ENCODE data around the gene BCR. TPM values are rescaled to one million over a fixed set of nuclear protein-coding genes. Genes with fewer than 3 reads are reported as not detected.
A peak's percentile ranks its signal among the peaks of the same experiment; 100 is the strongest.
"Not testable (repeated sequence)": the region's sequence is repeated elsewhere in the genome, so short reads cannot be mapped to it uniquely, and the experiment has no call there.

BCR gene
- total RNA-seq, 4 donors from 2014 or later = 36.9 to 514 (median 91.0) TPM

- Histone ChIP-seq H3K36me3 (no peaks in the 10 kb centered on the region), H3K9me3 (no peaks in the 10 kb centered on the region), H3K4me1 (no peaks in the 10 kb centered on the region), H3K27ac (no peak overlapping the region), H3K4me3 (no peak overlapping the region), H3K27me3 (no peaks in the 10 kb centered on the region)
- 61 to 75% methylated on average over 5 to 6 of the region's 6 CpGs for WGBS, 2 donors (ENCODE audit: low coverage in 1 of 2)
- intact Hi-C loops (cut with DNase I; ENCODE audit: low total_unique reads) (no loop called here), in situ Hi-C loops (cut with MboI; ENCODE audit: low pct_ligation_motif_present in 1 of 4, low pct_unique_long_range_greater_than_20kb in 1 of 4, low sequenced_read_pairs in 3 of 4) (loop anchor here in 1 of 4 donors (25.0 kb wide), 1 partner anchor 1337 kb away; no protein-coding TSS in a partner anchor)
- TF ChIP-seq POLR2A (IDR thresholded peaks at IDR 0.05) (no peak), POLR2AphosphoS5 (IDR thresholded peaks at IDR 0.05) (no peak), CTCF (IDR thresholded peaks at IDR 0.05) (no peak), EP300 (IDR thresholded peaks at IDR 0.05; ENCODE audit: low read depth) (no peak)
- DNase-seq = no peak
These were observed 144.9 kb downstream of the BCR start for GRCh38 chr22:23325183-23325582.

- intact Hi-C loops (cut with DNase I; ENCODE audit: low total_unique reads) = not testable (repeated sequence)
- in situ Hi-C loops (cut with MboI; ENCODE audit: low pct_ligation_motif_present in 1 of 4, low pct_unique_long_range_greater_than_20kb in 1 of 4, low sequenced_read_pairs in 3 of 4) = loop anchor here in 1 of 4 donors (25.0 kb wide), 1 partner anchor 1328 kb away; no protein-coding TSS in a partner anchor
These were observed 153.5 kb downstream of the BCR start for GRCh38 chr22:23333822-23334221.

GRCh38 chr22:23337672-23338071 is 157.4 kb downstream of the BCR start:
- intact Hi-C loops (cut with DNase I; ENCODE audit: low total_unique reads); H3K4me3 ChIP-seq: not testable (repeated sequence)
- in situ Hi-C loops (cut with MboI; ENCODE audit: low pct_ligation_motif_present in 1 of 4, low pct_unique_long_range_greater_than_20kb in 1 of 4, low sequenced_read_pairs in 3 of 4) = loop anchor here in 1 of 4 donors (25.0 kb wide), 1 partner anchor 1325 kb away; no protein-coding TSS in a partner anchor

More at GRCh38 chr22:23333822-23334221, 153.5 kb downstream of the BCR start:
- H3K4me1 ChIP-seq, H3K27ac ChIP-seq, DNase-seq, H3K27me3 ChIP-seq, H3K9me3 ChIP-seq, H3K36me3 ChIP-seq, H3K4me3 ChIP-seq: not testable (repeated sequence)

GRCh38 chr22:23341942-23342695 is 161.8 kb downstream of the BCR start:
- H3K9me3 ChIP-seq; H3K4me3 ChIP-seq; intact Hi-C loops (cut with DNase I; ENCODE audit: low total_unique reads); H3K27me3 ChIP-seq; H3K4me1 ChIP-seq; H3K36me3 ChIP-seq: not testable (repeated sequence)
- peak overlapping the region; percentile 61 to 81 (median 75) for H3K27ac ChIP-seq
- in situ Hi-C loops (cut with MboI; ENCODE audit: low pct_ligation_motif_present in 1 of 4, low pct_unique_long_range_greater_than_20kb in 1 of 4, low sequenced_read_pairs in 3 of 4) = loop anchor here in 1 of 4 donors (25.0 kb wide), 1 partner anchor 1320 kb away; no protein-coding TSS in a partner anchor
- WGBS, 2 donors (ENCODE audit: low coverage in 1 of 2) = 53% methylated on average over 9 to 10 of the region's 10 CpGs
- peak; percentile 18 for DNase-seq

More at GRCh38 chr22:23337672-23338071, 157.4 kb downstream of the BCR start:
- H3K4me1 ChIP-seq, H3K36me3 ChIP-seq, H3K27ac ChIP-seq, H3K27me3 ChIP-seq, DNase-seq, H3K9me3 ChIP-seq: not testable (repeated sequence)
- 87 to 90% methylated on average over 3 to 5 of the region's 9 CpGs for WGBS, 2 donors (ENCODE audit: low coverage in 1 of 2)

- H3K9me3 ChIP-seq = no peaks in the 10 kb centered on the region
These were observed 171.0 kb downstream of the BCR start for GRCh38 chr22:23351321-23351720.

More at GRCh38 chr22:23351321-23351720, 171.0 kb downstream of the BCR start:
- Histone ChIP-seq H3K4me3 (no peak overlapping the region), H3K27ac (no peak overlapping the region), H3K4me1 (no peaks in the 10 kb centered on the region), H3K27me3 (peaks cover 12% of the 10 kb centered on the region), H3K36me3 (no peaks in the 10 kb centered on the region)
- 56 to 63% methylated on average over 1 of the region's 1 CpG for WGBS, 2 donors (ENCODE audit: low coverage in 1 of 2)
- TF ChIP-seq EP300 (IDR thresholded peaks at IDR 0.05; ENCODE audit: low read depth) (no peak), CTCF (IDR thresholded peaks at IDR 0.05) (no peak), POLR2A (IDR thresholded peaks at IDR 0.05) (no peak), POLR2AphosphoS5 (IDR thresholded peaks at IDR 0.05) (no peak)
- intact Hi-C loops (cut with DNase I; ENCODE audit: low total_unique reads) = no loop called here
- in situ Hi-C loops (cut with MboI; ENCODE audit: low pct_ligation_motif_present in 1 of 4, low pct_unique_long_range_greater_than_20kb in 1 of 4, low sequenced_read_pairs in 3 of 4) = no loop called here
- no peak for DNase-seq

All from transverse colon (tissue), 4 donors.